SK-MEL-5 (cell line): Measurements from ENCODE around the gene ASB15. TPM values are rescaled to one million over a fixed set of nuclear protein-coding genes. Genes with fewer than 3 reads are reported as not detected.
A peak's percentile ranks its signal among the peaks of the same experiment; 100 is the strongest.
"Not testable (repeated sequence)": the region's sequence is repeated elsewhere in the genome, so short reads cannot be mapped to it uniquely, and the experiment has no call there.

ENCODE experiments used
- DNase-seq: peaks from one replicate; pipeline ENCODE4 v3.0.0-alpha.2; 2016; ENCODE audit warnings: low read depth, low spot score
- in situ Hi-C: cut with HindIII; loops from 2 replicates; pipeline ENCODE4 v1.10.0; 2016; ENCODE audit warnings: low sequenced_read_pairs, high pct_unique_total_duplicates, low pct_unique_long_range_greater_than_20kb
- polyA plus RNA-seq, 2 experiments: library from polyadenylated mRNA; depleted of rRNA; stranded (reverse); fragments of >200 nt; gene quantifications; 2 replicates each; pipeline ENCODE4 v1.2.3, GENCODE V29; 2015
- total RNA-seq: library from RNA; depleted of rRNA; stranded (reverse); fragments of >200 nt; shearing (Covaris generic); gene quantifications from 2 replicates; pipeline ENCODE4 v1.2.3, GENCODE V29; 2014; rRNA removed

Gene ASB15
- not detected in 2 replicates for total RNA-seq
- polyA plus RNA-seq (2015; cell fraction: cytosol; rRNA removed): not detected in 2 replicates
- polyA plus RNA-seq (2015; cell fraction: nucleus; rRNA removed): not detected in 2 replicates

- in situ Hi-C loops: no loop called here
- no peak for DNase-seq
These were observed at the start of gene ASB15 for GRCh38 chr7:123601530-123601929. TSS of gene ASB15 (plus strand) at chr7:123601821. CDS start at chr7:123614503, 12,682 bp downstream.

DNA sequence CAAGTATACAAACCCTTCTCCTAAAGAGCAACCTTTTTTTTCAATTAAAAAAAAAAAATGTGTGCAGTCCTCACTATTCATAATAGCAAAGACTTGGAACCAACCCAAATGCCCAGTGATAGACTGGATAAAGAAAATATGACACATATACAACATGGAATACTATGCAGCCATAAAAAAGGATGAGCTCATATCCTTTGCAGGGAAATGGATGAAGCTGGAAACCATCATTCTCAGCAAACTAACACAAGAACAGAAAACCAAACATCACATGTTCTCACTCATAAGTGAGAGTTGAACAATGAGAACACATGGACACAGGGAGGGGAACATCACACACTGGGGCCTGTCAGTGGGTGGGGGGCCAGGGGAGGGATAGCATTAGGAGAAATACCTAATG, 49.5 kb upstream of the ASB15 start:
- DNase-seq, in situ Hi-C loops: not testable (repeated sequence)

DNA sequence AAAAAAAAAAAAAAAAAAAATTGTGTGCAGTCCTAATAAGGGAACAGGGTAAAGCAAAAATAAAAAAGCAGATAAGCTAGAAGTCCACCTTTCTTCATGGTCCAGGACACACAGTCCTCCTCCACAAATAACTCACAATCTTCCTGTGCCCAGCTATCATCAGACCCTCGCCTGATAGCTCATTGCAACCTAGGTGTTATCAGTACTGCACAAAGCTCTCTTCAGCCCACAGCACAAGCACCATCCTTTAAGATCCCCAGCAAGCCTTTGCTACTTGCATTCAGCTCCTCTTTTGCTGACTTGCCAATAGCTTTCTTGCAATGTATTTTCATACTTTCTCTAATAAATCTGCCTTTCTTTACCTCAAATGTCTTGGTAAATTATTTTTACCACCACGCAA, 49.0 kb upstream of the ASB15 start:
- in situ Hi-C loops: no loop called here
- DNase-seq: no peak

DNA sequence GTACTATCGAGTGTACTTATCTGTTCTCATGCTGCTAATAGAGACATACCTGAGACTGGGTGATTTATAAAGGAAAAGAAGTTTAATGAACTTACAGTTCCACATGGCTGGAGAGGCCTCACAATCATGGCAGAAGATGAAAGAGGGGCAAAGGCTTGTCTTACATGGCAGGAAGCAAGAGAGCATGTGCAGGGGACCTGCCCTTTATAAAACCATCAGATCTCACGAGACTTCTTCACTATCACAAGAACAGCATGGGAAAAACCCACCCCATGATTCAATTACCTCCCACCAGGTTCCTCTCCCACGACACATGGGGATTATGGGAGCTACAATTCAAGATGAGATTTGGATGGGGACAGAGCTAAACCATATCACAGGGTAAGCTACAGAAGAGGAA, 48.5 kb upstream of the ASB15 start:
- no peak for DNase-seq
- in situ Hi-C loops: no loop called here

GRCh38 chr7:123555484-123555883, 46.1 kb upstream of the ASB15 start:
- in situ Hi-C loops: no loop called here
- DNase-seq: no peak

DNA sequence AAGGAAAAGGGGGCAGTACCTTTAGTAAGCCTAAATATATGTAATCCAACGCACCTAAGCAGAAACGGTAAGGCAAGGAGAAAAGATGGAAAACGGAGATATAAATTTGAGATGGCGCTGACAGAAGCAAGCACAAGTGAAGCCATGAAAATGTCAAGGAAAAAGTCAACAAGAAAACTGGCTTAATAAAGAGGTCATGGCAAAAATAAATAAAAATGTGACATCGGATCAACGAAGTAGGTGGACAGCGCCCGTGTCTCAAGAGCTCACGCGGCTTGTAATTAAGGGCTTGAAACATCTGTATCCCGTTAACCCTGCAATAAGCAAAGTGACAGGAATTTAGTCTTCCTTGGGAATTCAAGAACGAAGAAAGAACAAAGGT, 44.6 kb upstream of the ASB15 start:
- in situ Hi-C loops: no loop called here
- DNase-seq: no peak

DNA sequence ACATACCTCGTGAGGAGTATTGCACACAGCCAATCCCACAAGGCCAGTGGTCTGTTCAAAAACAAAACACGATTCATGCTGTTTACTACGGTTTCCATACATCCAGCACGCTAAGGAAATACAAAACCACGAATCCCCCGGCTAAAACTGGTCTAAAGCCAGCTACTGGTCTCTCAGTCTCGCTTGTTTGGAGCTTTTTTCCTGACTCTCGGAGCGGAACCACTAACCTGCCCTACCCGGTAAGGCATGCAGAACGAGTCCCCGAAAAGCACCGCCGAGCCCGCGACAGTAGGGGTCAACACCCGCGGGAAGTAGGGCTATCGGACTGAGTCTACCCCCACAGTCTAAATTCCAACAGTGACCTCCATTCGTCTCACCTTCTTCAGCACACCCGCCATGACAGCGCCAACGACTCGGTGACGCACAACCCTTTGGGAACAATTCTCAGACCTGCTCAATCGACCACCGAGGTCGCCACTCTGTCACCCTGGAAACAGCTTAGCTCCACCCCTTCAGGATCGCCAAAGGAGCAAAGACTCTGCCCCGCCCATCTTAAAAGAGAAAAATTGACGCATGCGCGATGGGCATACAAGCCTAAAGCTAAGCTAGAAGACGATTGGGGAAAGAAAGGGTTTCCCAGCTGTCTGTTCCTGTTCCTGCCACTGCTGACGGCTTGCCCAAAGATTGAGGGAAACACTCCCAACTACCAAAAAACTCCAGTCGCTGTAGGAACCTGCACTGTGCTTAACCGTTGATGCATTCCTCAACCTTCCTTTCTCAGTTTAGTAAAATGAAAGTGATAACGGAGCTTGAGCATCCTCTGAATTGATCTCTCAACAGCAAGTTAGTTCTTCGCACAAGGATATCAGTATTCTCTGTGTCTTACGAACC, 44.0 kb upstream of the ASB15 start, which contains the start of gene NDUFA5:
NDUFA5 (minus strand) TSS at position 421 of the 891 bp plus-strand sequence; CDS start at position 398, 23 bp downstream.
- in situ Hi-C loops: no loop called here
- DNase-seq: peak; percentile 100

GRCh38 chr7:123558289-123558874, 43.2 kb upstream of the ASB15 start:
- DNase-seq: no peak
- in situ Hi-C loops: no loop called here

GRCh38 chr7:123562121-123562520, 39.5 kb upstream of the ASB15 start:
- in situ Hi-C loops: no loop called here

GRCh38 chr7:123569352-123570010, 32.1 kb upstream of the ASB15 start:
- no peak for DNase-seq
- in situ Hi-C loops: no loop called here

More at GRCh38 chr7:123562121-123562520, 39.5 kb upstream of the ASB15 start:
- DNase-seq: no peak

DNA sequence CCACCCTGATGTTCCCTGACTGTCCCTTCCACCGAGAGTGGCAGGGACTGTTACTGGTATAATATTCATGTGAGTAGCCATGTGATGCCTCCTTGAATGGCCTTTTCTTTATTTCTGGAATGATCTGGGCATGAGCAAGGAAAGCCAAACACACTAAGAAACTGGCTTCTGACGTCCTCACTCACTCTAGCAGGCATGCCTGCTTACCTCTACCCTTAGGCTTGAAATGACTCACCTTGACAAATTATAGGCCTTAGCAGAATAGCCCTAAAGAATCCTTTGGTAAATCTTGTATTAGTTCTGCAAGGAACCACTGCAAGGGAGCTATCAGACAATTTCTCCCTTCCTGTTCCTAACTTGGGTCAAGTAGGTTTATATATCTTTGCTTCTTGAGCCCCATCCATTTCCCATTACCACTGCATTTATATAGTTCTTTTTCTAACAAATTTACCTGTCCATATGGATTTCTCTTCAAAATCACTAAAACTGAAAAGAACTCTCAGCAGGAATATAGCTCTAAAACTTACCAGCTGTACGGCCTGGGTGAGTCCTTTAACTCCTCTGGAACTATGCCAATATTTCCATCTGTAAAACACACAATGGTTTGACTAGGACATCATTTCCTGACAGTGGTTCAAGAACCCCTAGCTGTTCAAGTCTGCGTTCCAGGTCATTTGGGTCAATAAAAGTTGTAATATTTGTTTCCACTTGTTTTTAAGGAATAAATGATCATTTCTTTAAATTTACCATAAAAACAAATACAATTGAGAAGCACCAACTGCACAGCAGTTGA, 31.0 kb upstream of the ASB15 start:
- in situ Hi-C loops: no loop called here
- peak; percentile 34 for DNase-seq

GRCh38 chr7:123571187-123571586, 30.4 kb upstream of the ASB15 start:
- in situ Hi-C loops: no loop called here
- DNase-seq: no peak

- no peak for DNase-seq
- in situ Hi-C loops: no loop called here
These were observed 29.9 kb upstream of the ASB15 start for GRCh38 chr7:123571684-123572083.

- in situ Hi-C loops: no loop called here
- no peak for DNase-seq
These were observed 28.3 kb upstream of the ASB15 start for GRCh38 chr7:123573341-123573740.

DNA sequence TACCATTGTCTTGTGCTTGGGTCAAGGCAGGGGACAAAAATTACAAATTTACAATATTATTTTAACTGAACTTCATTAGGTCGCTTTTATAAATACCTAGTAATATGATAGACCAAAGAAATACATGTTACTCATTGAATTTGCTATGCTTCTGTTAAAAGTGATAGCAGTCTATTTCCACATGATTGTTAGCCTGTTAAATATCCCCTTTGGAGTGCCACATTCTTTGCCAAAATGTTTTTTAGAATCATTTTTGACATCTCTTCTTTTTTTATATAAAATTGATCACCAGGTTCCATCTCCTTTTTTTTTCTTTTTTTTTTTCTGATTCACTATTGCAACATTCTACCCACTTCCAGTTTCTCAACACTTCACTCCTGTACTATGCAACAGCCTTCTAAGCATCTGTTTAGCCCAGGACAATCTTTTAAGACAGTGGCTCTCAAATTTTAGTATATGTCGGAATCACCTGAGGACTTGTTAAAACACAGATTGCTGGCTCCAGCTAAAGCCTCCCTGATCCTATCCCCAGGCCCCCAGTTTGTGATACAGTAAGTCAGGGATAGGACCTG, 27.6 kb upstream of the ASB15 start:
- DNase-seq: no peak
- in situ Hi-C loops: no loop called here

GRCh38 chr7:123579416-123579815, 22.2 kb upstream of the ASB15 start:
- DNase-seq: no peak
- in situ Hi-C loops: no loop called here
